SK-N-SH (cell line): Measurements from ENCODE around the gene TSPAN3.

Experiments used
- CHD2 ChIP-seq: fragments of 150-350 bp; IDR thresholded peaks from 2 replicates; pipeline ENCODE4 v1.6.1; 2018; ENCODE audit warnings: low read length; ENCODE audit not compliant: partially characterized antibody
- CTCF ChIP-seq: fragments of 200-600 bp; sonication (generic); IDR thresholded peaks from 2 replicates; pipeline ENCODE4 v1.6.1; 2017; ENCODE audit warnings: antibody characterized with exemption, mild to moderate bottlenecking, moderate library complexity
- EP300 ChIP-seq, 2 experiments: IDR thresholded peaks; 2 replicates each; pipeline versions ENCODE4 v1.4.0 to v1.6.1; 2012; ENCODE audit warnings: borderline replicate concordance in 1 of 2, low read depth in 1 of 2, low read length in 1 of 2
- EZH2phosphoT487 ChIP-seq: fragments of 200-600 bp; sonication (generic); IDR thresholded peaks from 2 replicates; pipeline ENCODE4 v1.6.1; 2017; ENCODE audit warnings: low read depth, mixed run types, mild to moderate bottlenecking, antibody characterized with exemption, moderate library complexity, borderline replicate concordance
- GABPA ChIP-seq: IDR thresholded peaks from 2 replicates; pipeline ENCODE4 v1.4.0; 2012; ENCODE audit warnings: low read depth, mild to moderate bottlenecking
- POLR2AphosphoS5 ChIP-seq: IDR thresholded peaks from 2 replicates; pipeline ENCODE4 v1.6.1; 2012; ENCODE audit warnings: low read depth, low read length
- REST ChIP-seq: IDR thresholded peaks from 2 replicates; pipeline ENCODE4 v1.6.1; 2012; ENCODE audit warnings: mild to moderate bottlenecking, low read depth, low read length, moderate library complexity
- SIN3A ChIP-seq: IDR thresholded peaks from 2 replicates; pipeline ENCODE4 v1.6.1; 2012; ENCODE audit warnings: low read depth, mild to moderate bottlenecking, low read length, moderate library complexity, borderline replicate concordance
- TAF1 ChIP-seq: IDR thresholded peaks from 2 replicates; pipeline ENCODE4 v1.6.1; 2012; ENCODE audit warnings: low read depth, mild to moderate bottlenecking, low read length, moderate library complexity, borderline replicate concordance
- TCF12 ChIP-seq: IDR thresholded peaks from 2 replicates; pipeline ENCODE4 v1.4.0; 2012
- ZBTB33 ChIP-seq: IDR thresholded peaks from 2 replicates; pipeline ENCODE4 v1.4.0; 2012; ENCODE audit warnings: low read depth, borderline replicate concordance

- no peak for TF ChIP-seq TAF1
- no peak for TF ChIP-seq POLR2AphosphoS5
- no peak for TF ChIP-seq EP300 (IDR thresholded peaks at IDR 0.05; ENCODE audit: borderline replicate concordance in 1 of 2, low read depth in 1 of 2, low read length in 1 of 2)
- TF ChIP-seq CHD2 = no peak
- TF ChIP-seq CTCF = no peak
- TF ChIP-seq EZH2phosphoT487 = no peak
- no peak for TF ChIP-seq ZBTB33
- TF ChIP-seq TCF12 = no peak
- TF ChIP-seq GABPA = no peak
- no peak for TF ChIP-seq REST
- TF ChIP-seq SIN3A = no peak
Observed at GRCh38 chr15:77010312-77010686, 60.6 kb downstream of the TSPAN3 start.
